ENCODE data around the gene ADH7. TPM values are rescaled to one million over a fixed set of nuclear protein-coding genes. Genes with fewer than 3 reads are reported as not detected.

ADH7 gene
- total RNA-seq = not detected
- long read RNA-seq = 0 reads

- ATAC-seq = no peak
- Histone ChIP-seq H3K9me3 (no peaks in the 10 kb centered on the region), H3K4me1 (no peaks in the 10 kb centered on the region), H3K27me3 (no peaks in the 10 kb centered on the region), H3K4me3 (no peak within 1 kb of the TSS), H3K27ac (no peak within 1 kb of the TSS), H3K36me3 (no peaks in the 10 kb centered on the region)
- no peak for DNase-seq
- intact Hi-C loops (cut with DNase I) = no loop called here
- TF ChIP-seq CTCF (IDR thresholded peaks at IDR 0.05) = no peak
Observed at GRCh38 chr4:99435154-99435553, at the start of gene ADH7. ADH7 (minus strand) TSS chr4:99435342; CDS start chr4:99435233, 109 bp downstream.

GRCh38 chr4:99483636-99484035 lies 48.5 kb upstream of the ADH7 start:
- H3K27ac ChIP-seq = no peak overlapping the region
- intact Hi-C loops (cut with DNase I) = no loop called here
- peaks cover 15% of the 10 kb centered on the region for H3K9me3 ChIP-seq
- no peaks in the 10 kb centered on the region for H3K36me3 ChIP-seq
- H3K27me3 ChIP-seq = no peaks in the 10 kb centered on the region
- no peaks in the 10 kb centered on the region for H3K4me1 ChIP-seq
- DNase-seq (no peak), ATAC-seq (no peak)
- no peak for TF ChIP-seq CTCF (IDR thresholded peaks at IDR 0.05)
- no peak overlapping the region for H3K4me3 ChIP-seq

- no peaks in the 10 kb centered on the region for H3K36me3 ChIP-seq
Observed at GRCh38 chr4:99473131-99473530, 38.0 kb upstream of the ADH7 start.

GRCh38 chr4:99471896-99472295 lies 36.8 kb upstream of the ADH7 start:
- H3K9me3 ChIP-seq = no peaks in the 10 kb centered on the region
- no peak for ATAC-seq
- H3K27ac ChIP-seq = no peak overlapping the region
- H3K27me3 ChIP-seq = no peaks in the 10 kb centered on the region
- H3K36me3 ChIP-seq = no peaks in the 10 kb centered on the region
- H3K4me1 ChIP-seq = no peaks in the 10 kb centered on the region
- H3K4me3 ChIP-seq = no peak overlapping the region
- DNase-seq = no peak
- TF ChIP-seq CTCF (IDR thresholded peaks at IDR 0.05) = no peak
- intact Hi-C loops (cut with DNase I) = no loop called here

More at GRCh38 chr4:99473131-99473530, 38.0 kb upstream of the ADH7 start:
- H3K4me1 ChIP-seq = no peaks in the 10 kb centered on the region
- TF ChIP-seq CTCF (IDR thresholded peaks at IDR 0.05) = no peak
- H3K27ac ChIP-seq = no peak overlapping the region
- ATAC-seq (no peak), DNase-seq (no peak)
- no peaks in the 10 kb centered on the region for H3K9me3 ChIP-seq
- intact Hi-C loops (cut with DNase I) = no loop called here
- H3K27me3 ChIP-seq = no peaks in the 10 kb centered on the region
- H3K4me3 ChIP-seq = no peak overlapping the region

GRCh38 chr4:99471349-99471748 lies 36.2 kb upstream of the ADH7 start:
- no peak for TF ChIP-seq CTCF (IDR thresholded peaks at IDR 0.05)
- no peaks in the 10 kb centered on the region for H3K4me1 ChIP-seq
- no peaks in the 10 kb centered on the region for H3K36me3 ChIP-seq
- H3K27me3 ChIP-seq = no peaks in the 10 kb centered on the region
- DNase-seq = no peak
- no peak overlapping the region for H3K27ac ChIP-seq
- intact Hi-C loops (cut with DNase I) = no loop called here
- no peak for ATAC-seq
- H3K9me3 ChIP-seq = no peaks in the 10 kb centered on the region
- no peak overlapping the region for H3K4me3 ChIP-seq

GRCh38 chr4:99468889-99469288 lies 33.7 kb upstream of the ADH7 start:
- no peak for ATAC-seq
- no peak for TF ChIP-seq CTCF (IDR thresholded peaks at IDR 0.05)
- intact Hi-C loops (cut with DNase I) = no loop called here
- H3K27ac ChIP-seq = no peak overlapping the region
- no peaks in the 10 kb centered on the region for H3K27me3 ChIP-seq
- H3K4me3 ChIP-seq = no peak overlapping the region
- no peak for DNase-seq
- H3K36me3 ChIP-seq = no peaks in the 10 kb centered on the region
- H3K9me3 ChIP-seq = no peaks in the 10 kb centered on the region
- no peaks in the 10 kb centered on the region for H3K4me1 ChIP-seq

Measured in upper lobe of right lung (tissue), 1 donor.